ENCODE results near the gene ELOVL4.

ELOVL4 gene

DNA sequence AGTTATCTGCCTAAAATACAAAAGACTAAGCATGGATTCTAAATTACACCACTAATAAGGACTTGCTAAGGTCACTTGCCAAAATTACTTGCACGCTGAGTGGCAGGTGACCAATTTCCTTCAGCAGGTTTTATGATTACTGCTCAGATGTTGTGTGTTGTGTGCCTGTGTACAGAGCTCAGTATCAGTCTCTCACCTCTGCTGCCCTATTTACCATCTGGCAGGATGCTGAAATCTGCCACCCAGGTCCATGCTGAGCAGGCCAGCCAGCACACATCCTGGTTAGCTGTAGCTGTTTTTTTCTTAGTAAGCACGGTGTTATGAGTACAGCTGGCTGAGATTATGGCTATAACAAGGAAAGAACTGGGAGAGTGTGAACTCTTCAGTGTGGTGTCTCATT, 34.0 kb downstream of the ELOVL4 start:
- DNase-seq: no peak

DNA sequence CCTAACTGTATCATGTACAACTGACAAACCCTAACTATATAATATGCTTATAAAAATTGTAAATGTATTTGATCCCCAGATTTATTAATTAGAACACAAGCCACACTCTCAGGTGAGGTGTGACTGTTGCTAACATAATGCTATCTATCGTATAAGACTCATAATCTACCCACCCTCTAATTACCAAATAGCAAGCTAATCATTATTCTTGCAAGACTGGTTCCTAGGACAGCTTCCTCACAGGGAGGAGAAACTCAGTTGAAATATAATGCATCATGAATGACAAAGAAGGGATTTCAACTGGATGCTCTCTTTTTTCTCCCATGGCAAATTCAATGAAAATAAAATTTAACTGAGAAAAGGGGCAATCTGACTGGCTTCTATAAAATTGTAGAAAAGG, 35.4 kb downstream of the ELOVL4 start:
- DNase-seq: no peak

- no peak for DNase-seq
These were observed 37.8 kb downstream of the ELOVL4 start for GRCh38 chr6:79909517-79909916.

- DNase-seq: peak in 2 of 58 donors; percentile 3 to 5
These were observed 45.3 kb downstream of the ELOVL4 start for GRCh38 chr6:79902046-79902445.

- no peak for DNase-seq
These were observed 49.3 kb downstream of the ELOVL4 start for GRCh38 chr6:79898076-79898475.

DNA sequence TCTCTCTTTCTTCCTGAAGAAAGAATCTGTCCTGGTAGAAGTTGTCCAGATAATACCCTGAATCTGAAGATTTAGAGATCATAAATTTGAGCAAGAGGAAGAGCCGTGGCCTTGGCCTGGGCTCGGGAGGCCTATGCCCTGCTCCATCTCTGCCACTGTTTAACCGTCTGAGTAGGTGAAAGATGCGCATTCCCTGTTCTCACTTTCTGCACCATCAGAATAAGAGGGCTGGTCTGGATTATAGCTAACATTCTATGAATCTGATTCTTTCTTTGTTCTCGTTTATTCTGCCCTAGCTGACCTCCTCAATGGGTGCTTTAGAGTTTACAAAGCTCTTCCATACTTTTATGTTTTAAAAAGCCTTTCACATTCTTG, 51.3 kb downstream of the ELOVL4 start:
- no peak for DNase-seq

GRCh38 chr6:79895382-79896074, 51.8 kb downstream of the ELOVL4 start:
- no peak for DNase-seq

- DNase-seq: no peak
These were observed 52.4 kb downstream of the ELOVL4 start for GRCh38 chr6:79894939-79895338.

- no peak for DNase-seq
These were observed 58.8 kb downstream of the ELOVL4 start for GRCh38 chr6:79888587-79888986.

DNA sequence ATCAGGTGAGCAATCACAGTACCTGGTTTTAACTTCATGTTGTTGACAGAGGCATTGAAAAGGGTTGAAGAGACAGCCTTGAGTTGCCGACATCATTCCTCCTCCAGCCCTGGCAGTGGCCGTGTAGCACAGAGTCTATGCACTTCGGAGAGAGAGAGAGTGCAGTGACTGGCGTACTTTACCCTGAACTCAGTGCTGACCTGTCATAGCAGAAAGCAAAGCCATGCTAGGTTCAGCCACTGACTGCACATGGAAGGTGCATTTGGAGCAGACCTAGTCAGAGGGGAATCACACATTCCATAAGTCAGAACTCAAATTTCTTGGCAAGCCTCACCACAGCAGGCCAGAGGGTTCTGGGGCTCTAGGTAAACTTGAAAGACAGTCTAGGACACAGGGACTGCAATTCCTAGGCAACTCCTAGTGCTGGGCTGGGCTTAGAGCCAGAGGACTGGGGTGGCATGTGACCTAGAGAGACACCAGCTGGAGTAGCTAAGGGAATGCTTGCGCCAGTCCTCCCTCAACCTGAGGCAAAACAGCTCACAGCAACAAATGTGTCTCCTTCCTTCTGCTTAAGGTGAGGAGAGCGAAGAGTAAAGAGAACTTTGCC, 69.1 kb downstream of the ELOVL4 start:
- DNase-seq: peak in 16 of 58 donors; percentile 0 to 34 (median 6)

GRCh38 chr6:79874531-79875134, 72.7 kb downstream of the ELOVL4 start:
- DNase-seq: no peak

DNA sequence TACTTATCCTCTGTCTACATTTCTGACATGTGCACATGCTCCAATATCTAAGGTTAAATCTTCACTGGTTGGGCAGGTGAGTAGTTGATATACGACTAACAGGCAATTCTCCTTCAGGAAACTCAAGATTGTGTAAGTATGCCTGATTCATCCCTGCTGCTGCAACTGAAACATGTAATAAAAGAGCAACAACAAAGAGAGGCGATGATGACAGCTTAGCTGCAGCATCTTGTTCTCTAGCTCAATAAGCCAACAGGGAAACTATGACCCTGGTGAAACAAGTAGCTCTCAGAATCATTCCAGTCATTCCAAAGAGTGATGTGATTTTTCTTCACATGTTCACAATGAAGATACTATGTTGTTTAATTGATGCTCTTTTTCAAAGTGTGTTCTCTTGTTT, 74.4 kb downstream of the ELOVL4 start:
- DNase-seq: no peak

DNA sequence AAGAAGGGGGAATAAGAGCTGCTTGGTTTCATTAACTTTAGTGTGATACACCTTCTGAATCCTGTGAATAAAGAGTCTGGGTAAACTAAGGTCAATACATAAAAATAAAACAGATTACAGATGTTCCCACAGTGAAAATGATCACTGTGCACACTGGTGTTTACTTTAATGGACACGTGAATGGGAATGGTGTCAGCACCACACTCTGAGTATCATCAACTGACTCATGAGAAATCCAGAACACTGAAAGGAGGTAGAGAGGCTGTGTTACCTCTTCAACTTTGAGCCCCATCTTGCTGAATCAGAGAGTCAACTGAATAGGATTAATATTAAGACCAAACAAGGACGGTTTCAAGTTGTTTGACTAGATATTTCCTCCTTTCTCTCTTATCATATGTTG, 75.0 kb downstream of the ELOVL4 start:
- no peak for DNase-seq

DNA sequence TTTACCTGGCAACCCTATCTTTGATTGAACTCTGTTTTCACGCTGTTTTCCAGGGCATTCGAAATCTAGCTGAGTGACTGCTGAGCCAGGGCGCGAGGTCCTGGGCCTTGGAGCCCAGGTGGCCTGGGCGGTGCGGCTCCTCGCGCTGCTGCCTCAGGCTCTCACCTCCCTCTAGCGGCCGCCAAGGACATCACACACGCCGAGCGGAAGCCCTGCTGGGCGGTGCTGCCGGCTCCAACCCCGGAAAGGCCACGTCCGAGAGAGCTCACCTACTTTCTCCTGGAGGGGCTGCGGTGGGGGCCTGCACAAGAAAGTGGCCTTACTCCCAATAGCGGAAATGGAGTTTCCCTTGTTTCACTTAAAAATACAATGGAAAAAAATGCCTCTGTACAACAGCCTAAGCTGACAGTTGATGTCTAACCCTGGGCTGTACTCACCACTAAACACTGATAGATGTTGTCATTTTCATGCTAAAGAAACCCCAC, 77.7 kb downstream of the ELOVL4 start:
- DNase-seq: peak in 54 of 58 donors; percentile 7 to 80 (median 52)

DNA sequence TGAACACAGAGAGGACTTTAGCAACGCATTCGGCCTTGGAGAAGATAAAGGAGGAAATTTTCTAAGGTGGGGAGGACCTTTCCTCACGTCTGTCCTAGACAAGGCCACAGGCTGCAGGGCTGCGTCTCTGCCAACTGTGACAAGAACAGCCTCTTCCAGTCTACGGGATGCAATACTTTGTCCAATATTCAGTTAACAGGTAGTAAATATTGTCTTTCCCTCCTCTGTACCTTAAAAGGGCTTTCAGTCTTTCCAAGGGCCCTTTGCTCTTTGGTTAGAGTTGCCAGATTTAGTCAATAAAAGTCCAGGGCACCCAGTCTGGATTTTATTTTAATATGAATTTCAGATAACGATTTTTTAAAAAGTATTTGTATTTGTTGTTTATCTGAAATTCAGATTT, 78.2 kb downstream of the ELOVL4 start:
- DNase-seq: no peak

GRCh38 chr6:79868098-79868722, 79.1 kb downstream of the ELOVL4 start:
- peak in 15 of 58 donors; percentile 2 to 50 (median 10) for DNase-seq
